T-helper 22 cell (primary cell): ENCODE data around the gene NEB.

Experiments
- DNase-seq: peaks from one replicate; pipeline ENCODE4 v3.0.0-alpha.2; 2020; ENCODE audit warnings: low read depth

The NEB gene

GRCh38 chr2:151695778-151696177 lies 38.5 kb downstream of the NEB start:
- DNase-seq: no peak

- no peak for DNase-seq
Observed at GRCh38 chr2:151691631-151692030, 42.6 kb downstream of the NEB start.

- no peak for DNase-seq
Observed at GRCh38 chr2:151688719-151689118, 45.6 kb downstream of the NEB start.

GRCh38 chr2:151682459-151683003 lies 51.7 kb downstream of the NEB start:
- no peak for DNase-seq

- DNase-seq: no peak
Observed at GRCh38 chr2:151681051-151681450, 53.2 kb downstream of the NEB start.

GRCh38 chr2:151679994-151680393 lies 54.3 kb downstream of the NEB start:
- no peak for DNase-seq

GRCh38 chr2:151678849-151679248 lies 55.4 kb downstream of the NEB start:
- no peak for DNase-seq

- DNase-seq: no peak
Observed at GRCh38 chr2:151673016-151673415, 61.3 kb downstream of the NEB start.

- DNase-seq: no peak
Observed at GRCh38 chr2:151672277-151672676, 62.0 kb downstream of the NEB start.

- DNase-seq: no peak
Observed at GRCh38 chr2:151670846-151671597, 63.3 kb downstream of the NEB start.

GRCh38 chr2:151670346-151670745 lies 63.9 kb downstream of the NEB start:
- DNase-seq: no peak

- DNase-seq: no peak
Observed at GRCh38 chr2:151669585-151670081, 64.6 kb downstream of the NEB start.

- DNase-seq: no peak
Observed at GRCh38 chr2:151668737-151669136, 65.5 kb downstream of the NEB start.

- DNase-seq: no peak
Observed at GRCh38 chr2:151665959-151666358, 68.3 kb downstream of the NEB start.

GRCh38 chr2:151664520-151664919 lies 69.8 kb downstream of the NEB start:
- no peak for DNase-seq

- DNase-seq: no peak
Observed at GRCh38 chr2:151661625-151662024, 72.7 kb downstream of the NEB start.

GRCh38 chr2:151658081-151658480 lies 76.2 kb downstream of the NEB start:
- DNase-seq: no peak

- DNase-seq: no peak
Observed at GRCh38 chr2:151657667-151658076, 76.6 kb downstream of the NEB start.

GRCh38 chr2:151655663-151656398 lies 78.4 kb downstream of the NEB start:
- DNase-seq: no peak

GRCh38 chr2:151654891-151655290 lies 79.4 kb downstream of the NEB start:
- DNase-seq: no peak

GRCh38 chr2:151654085-151654484 lies 80.2 kb downstream of the NEB start:
- no peak for DNase-seq

GRCh38 chr2:151651274-151651673 lies 83.0 kb downstream of the NEB start:
- no peak for DNase-seq

GRCh38 chr2:151650456-151650855 lies 83.8 kb downstream of the NEB start:
- no peak for DNase-seq
